GM18517 (cell line): Measurements from ENCODE around the gene SSH3.
"Not testable (repeated sequence)": the region's sequence is repeated elsewhere in the genome, so short reads cannot be mapped to it uniquely, and the experiment has no call there.

Experiments used
- ATAC-seq: cut with Tn5 transposase; IDR thresholded peaks from one replicate; pipeline ENCODE4 v1.9.1; 2021; ENCODE audit warnings: mild to moderate bottlenecking, moderate library complexity; ENCODE audit not compliant: unreplicated experiment

SSH3 gene

GRCh38 chr11:67308031-67308866 lies 4.9 kb downstream of the SSH3 start:
- no peak for ATAC-seq

- no peak for ATAC-seq
These were observed 5.8 kb downstream of the SSH3 start for GRCh38 chr11:67309166-67309565.

GRCh38 chr11:67309661-67310061 lies 6.3 kb downstream of the SSH3 start:
- no peak for ATAC-seq

- ATAC-seq = no peak
These were observed 7.1 kb downstream of the SSH3 start for GRCh38 chr11:67310246-67311050.

- ATAC-seq = no peak
These were observed 7.8 kb downstream of the SSH3 start for GRCh38 chr11:67311051-67311555.

- ATAC-seq = no peak
These were observed 8.3 kb downstream of the SSH3 start for GRCh38 chr11:67311556-67312082.

- ATAC-seq = no peak
These were observed 9.1 kb downstream of the SSH3 start for GRCh38 chr11:67312187-67313021.

GRCh38 chr11:67313125-67313890 lies 10.0 kb downstream of the SSH3 start:
- ATAC-seq = no peak

- no peak for ATAC-seq
These were observed 10.9 kb downstream of the SSH3 start for GRCh38 chr11:67314218-67314617.

GRCh38 chr11:67315325-67315909 lies 12.1 kb downstream of the SSH3 start:
- no peak for ATAC-seq

- no peak for ATAC-seq
These were observed 13.5 kb downstream of the SSH3 start for GRCh38 chr11:67316882-67317204.

GRCh38 chr11:67317205-67317887 lies 14.0 kb downstream of the SSH3 start:
- peak; percentile 90 for ATAC-seq

GRCh38 chr11:67317888-67318555 lies 14.7 kb downstream of the SSH3 start:
- ATAC-seq = no peak

GRCh38 chr11:67318876-67319275 lies 15.5 kb downstream of the SSH3 start:
- ATAC-seq = not testable (repeated sequence)

- ATAC-seq = no peak
These were observed 16.7 kb downstream of the SSH3 start for GRCh38 chr11:67320011-67320410.

GRCh38 chr11:67320691-67321090 lies 17.4 kb downstream of the SSH3 start:
- no peak for ATAC-seq

- no peak for ATAC-seq
These were observed 18.1 kb downstream of the SSH3 start for GRCh38 chr11:67321313-67321871.

- no peak for ATAC-seq
These were observed 18.7 kb downstream of the SSH3 start for GRCh38 chr11:67322049-67322448.
